Measurements from ENCODE around the gene ENTPD2. TPM values are rescaled to one million over a fixed set of nuclear protein-coding genes. Genes with fewer than 3 reads are reported as not detected.

Gene ENTPD2
- total RNA-seq, 1 experiment from 2014 or later: 32.5 TPM

GRCh38 chr9:137056739-137057415, 3.0 kb upstream of the ENTPD2 start:
- DNase-seq (ENCODE audit: low read depth, low spot score) (no peak), ATAC-seq (no peak)
- H3K4me2 ChIP-seq (ENCODE audit: low read length): no peak overlapping the region

More at GRCh38 chr9:137056739-137057415, 3.0 kb upstream of the ENTPD2 start:
- no peaks in the 10 kb centered on the region for H4K20me1 ChIP-seq (ENCODE audit: insufficient read depth)
- TF ChIP-seq, protein P1, sequence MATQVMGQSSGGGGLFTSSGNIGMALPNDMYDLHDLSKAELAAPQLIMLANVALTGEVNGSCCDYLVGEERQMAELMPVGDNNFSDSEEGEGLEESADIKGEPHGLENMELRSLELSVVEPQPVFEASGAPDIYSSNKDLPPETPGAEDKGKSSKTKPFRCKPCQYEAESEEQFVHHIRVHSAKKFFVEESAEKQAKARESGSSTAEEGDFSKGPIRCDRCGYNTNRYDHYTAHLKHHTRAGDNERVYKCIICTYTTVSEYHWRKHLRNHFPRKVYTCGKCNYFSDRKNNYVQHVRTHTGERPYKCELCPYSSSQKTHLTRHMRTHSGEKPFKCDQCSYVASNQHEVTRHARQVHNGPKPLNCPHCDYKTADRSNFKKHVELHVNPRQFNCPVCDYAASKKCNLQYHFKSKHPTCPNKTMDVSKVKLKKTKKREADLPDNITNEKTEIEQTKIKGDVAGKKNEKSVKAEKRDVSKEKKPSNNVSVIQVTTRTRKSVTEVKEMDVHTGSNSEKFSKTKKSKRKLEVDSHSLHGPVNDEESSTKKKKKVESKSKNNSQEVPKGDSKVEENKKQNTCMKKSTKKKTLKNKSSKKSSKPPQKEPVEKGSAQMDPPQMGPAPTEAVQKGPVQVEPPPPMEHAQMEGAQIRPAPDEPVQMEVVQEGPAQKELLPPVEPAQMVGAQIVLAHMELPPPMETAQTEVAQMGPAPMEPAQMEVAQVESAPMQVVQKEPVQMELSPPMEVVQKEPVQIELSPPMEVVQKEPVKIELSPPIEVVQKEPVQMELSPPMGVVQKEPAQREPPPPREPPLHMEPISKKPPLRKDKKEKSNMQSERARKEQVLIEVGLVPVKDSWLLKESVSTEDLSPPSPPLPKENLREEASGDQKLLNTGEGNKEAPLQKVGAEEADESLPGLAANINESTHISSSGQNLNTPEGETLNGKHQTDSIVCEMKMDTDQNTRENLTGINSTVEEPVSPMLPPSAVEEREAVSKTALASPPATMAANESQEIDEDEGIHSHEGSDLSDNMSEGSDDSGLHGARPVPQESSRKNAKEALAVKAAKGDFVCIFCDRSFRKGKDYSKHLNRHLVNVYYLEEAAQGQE (IDR thresholded peaks at IDR 0.05; ENCODE audit: low read depth): no peak
- TF ChIP-seq CEBPB (IDR thresholded peaks at IDR 0.05; ENCODE audit: low read depth) (no peak), CTCF (IDR thresholded peaks at IDR 0.05 in 2 of 3, conservative IDR thresholded peaks at IDR 0.05 in 1 of 3; ENCODE audit: borderline replicate concordance in 1 of 3, insufficient read depth in 1 of 3, low read depth in 2 of 3, low read length in 2 of 3) (no peak), RAD21 (IDR thresholded peaks at IDR 0.05; ENCODE audit: low read depth) (no peak), ATF3 (IDR thresholded peaks at IDR 0.05) (no peak), TCF7L2 (IDR thresholded peaks at IDR 0.05; ENCODE audit: borderline replicate concordance, extremely low read depth, insufficient read depth, insufficient read length) (no peak), ZNF274 (IDR thresholded peaks at IDR 0.05; ENCODE audit: low read depth, low read length) (no peak), FOSL1 (IDR thresholded peaks at IDR 0.05; ENCODE audit: low read depth) (no peak)
- no peak overlapping the region for H3K27ac ChIP-seq (ENCODE audit: low read depth, low read length)
- ChIA-PET RAD21 (ENCODE audit: low non-redundant PET in 1 of 2, low total read pairs in 2 of 2, uncharacterized antibody in 2 of 2, unreplicated experiment in 2 of 2) (no interaction called here), POLR2A (interaction anchor here (1.4 kb wide), 1 partner anchor 7 kb away, joined by 4 read pairs; no protein-coding TSS in a partner anchor), CTCF (interaction anchor here (1.9 to 4.3 kb wide), 3 partner anchors 11 to 28 kb away, joined by 9 to 22 read pairs (median 14); no protein-coding TSS in a partner anchor)
- no peaks in the 10 kb centered on the region for H3K79me2 ChIP-seq (ENCODE audit: insufficient read depth, low read length)
- H3K9me2 ChIP-seq (ENCODE audit: insufficient read depth): no peaks in the 10 kb centered on the region
- BruUV-seq (replicated peaks): no TSS peak
- H2AFZ ChIP-seq (ENCODE audit: low read depth, low read length, poor library complexity, severe bottlenecking): no peak overlapping the region
- H3K4me1 ChIP-seq (ENCODE audit: control insufficient read depth in 1 of 2, insufficient read depth in 2 of 2, low read length in 2 of 2): peaks cover 22 to 40% of the 10 kb centered on the region in 2 experiments
- no peaks in the 10 kb centered on the region for H3K27me3 ChIP-seq (ENCODE audit: insufficient read depth, low read length)
- H3K9ac ChIP-seq (ENCODE audit: low read length): no peak overlapping the region
- no peaks in the 10 kb centered on the region for H3K9me3 ChIP-seq (ENCODE audit: control insufficient read depth in 1 of 2, insufficient read depth in 1 of 2, low read depth in 1 of 2, low read length in 2 of 2)
- H3K4me3 ChIP-seq (replicated peaks in 1 of 2; ENCODE audit: low read depth in 1 of 2, low read length in 2 of 2): no peak overlapping the region
- intact Hi-C loops (cut with micrococcal nuclease): no loop called here
- no peaks in the 10 kb centered on the region for H3K36me3 ChIP-seq (ENCODE audit: control insufficient read depth in 1 of 2, insufficient read depth in 2 of 2, low read length in 2 of 2)

Data from HCT116 (cell line).